Esophagus (tissue), 2 donors: ENCODE results near the gene TMA7B. TPM values are rescaled to one million over a fixed set of nuclear protein-coding genes. Genes with fewer than 3 reads are reported as not detected.

Experiments used
- H3K27ac ChIP-seq, 2 donors: one replicate each; pipeline ENCODE4 v1.5.1; 2013; ENCODE audit warnings: low read depth in 2 of 2, mild to moderate bottlenecking in 2 of 2, inconsistent platforms in 1 of 2, low read length in 1 of 2, moderate library complexity in 1 of 2
- H3K27me3 ChIP-seq, 2 donors: one replicate each; pipeline ENCODE4 v1.6.1; 2013; ENCODE audit warnings: low read length in 2 of 2, control low read depth in 1 of 2, mild to moderate bottlenecking in 1 of 2; ENCODE audit not compliant: insufficient read depth in 2 of 2, control insufficient read depth in 1 of 2
- H3K36me3 ChIP-seq, 2 donors: one replicate each; pipeline ENCODE4 v1.6.1; 2013; ENCODE audit warnings: low read length in 1 of 2; ENCODE audit not compliant: control insufficient read depth in 2 of 2, insufficient read depth in 2 of 2
- H3K4me1 ChIP-seq, 2 donors: one replicate each; pipeline ENCODE4 v1.6.1; 2013; ENCODE audit warnings: low read length in 1 of 2; ENCODE audit not compliant: control insufficient read depth in 2 of 2, insufficient read depth in 2 of 2
- H3K4me3 ChIP-seq, 2 donors: one replicate each; pipeline ENCODE4 v1.5.1; 2013; ENCODE audit warnings: low read length in 2 of 2, mild to moderate bottlenecking in 2 of 2, low read depth in 1 of 2, moderate library complexity in 1 of 2
- H3K9me3 ChIP-seq, 2 donors: one replicate each; pipeline ENCODE4 v1.6.1; 2013; ENCODE audit warnings: mild to moderate bottlenecking in 2 of 2, low read depth in 1 of 2, low read length in 1 of 2, moderate library complexity in 1 of 2; ENCODE audit not compliant: control insufficient read depth in 2 of 2, insufficient read depth in 1 of 2
- WGBS, 2 donors: extraction: QIAGEN DNeasy Blood & Tissue Kit; methylation state at CpG; one replicate each; pipeline ENCODE4 v1.1.7; 2013; 5-methylcytosine and 5-hydroxymethylcytosine counted together
- polyA plus RNA-seq, 2 donors: library from polyadenylated mRNA; stranded (reverse); fragments of 200-250 nt; gene quantifications; one replicate each; pipeline ENCODE4 v1.2.3, GENCODE V29; 2013
- donor health status: healthy with polysubstance abuse.
- donor health status: Bipolar disorder and iron deficiency.

The TMA7B gene
- polyA plus RNA-seq, 2 donors: 0.14 TPM; not detected in 1

DNA sequence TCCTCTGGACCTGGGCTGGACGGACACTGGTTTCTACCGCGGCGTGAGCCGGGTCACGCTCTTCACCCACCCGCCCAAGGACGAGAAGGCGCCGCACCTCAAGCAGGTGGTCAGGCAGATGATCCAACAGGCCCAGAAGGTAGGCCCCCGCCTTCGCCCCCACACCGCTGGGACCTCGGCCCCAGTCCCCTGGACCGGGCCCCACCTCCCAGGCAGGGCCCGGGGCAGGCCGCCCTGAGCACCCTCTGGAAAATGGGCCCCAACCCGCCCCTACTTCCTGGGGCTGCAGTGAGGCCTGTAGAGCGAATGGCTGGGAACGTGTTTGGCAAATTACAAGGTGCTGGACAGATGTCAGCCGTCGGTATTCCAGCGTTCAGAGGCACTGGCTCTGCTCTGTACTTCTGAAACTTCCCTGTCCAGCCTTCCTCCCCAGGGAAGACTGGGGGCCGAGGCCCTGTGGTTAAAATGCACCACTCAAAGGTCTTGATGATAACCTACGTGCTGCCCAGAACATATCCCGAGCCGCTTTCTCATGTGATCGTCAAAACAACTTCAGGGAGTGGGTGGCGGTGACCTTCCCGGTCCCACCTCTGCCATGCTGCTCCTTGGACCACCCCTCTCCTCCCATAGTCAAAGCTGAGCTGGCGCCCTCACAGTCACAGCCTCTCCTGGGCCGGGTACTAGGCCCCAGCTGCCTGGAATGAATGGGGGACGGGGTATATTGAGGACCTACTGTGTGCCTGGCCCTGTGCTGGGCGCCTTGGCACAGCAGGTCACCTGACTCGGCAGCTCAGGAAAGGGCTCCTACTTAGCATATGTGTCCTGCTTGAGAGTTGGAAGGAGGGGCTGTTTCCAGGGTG, 35.4 kb downstream of the TMA7B start:
- Histone ChIP-seq H3K36me3 (no peaks in the 10 kb centered on the region), H3K4me3 (peak overlapping the region; percentile 63 to 77), H3K27ac (peak overlapping the region; percentile 77 to 86), H3K27me3 (peaks cover 0 to 2% of the 10 kb centered on the region in 2 donors), H3K9me3 (no peaks in the 10 kb centered on the region), H3K4me1 (peaks cover 9% of the 10 kb centered on the region in 2 donors)
- WGBS, 2 donors: 36 to 45% methylated on average over 35 of the region's 35 CpGs

DNA sequence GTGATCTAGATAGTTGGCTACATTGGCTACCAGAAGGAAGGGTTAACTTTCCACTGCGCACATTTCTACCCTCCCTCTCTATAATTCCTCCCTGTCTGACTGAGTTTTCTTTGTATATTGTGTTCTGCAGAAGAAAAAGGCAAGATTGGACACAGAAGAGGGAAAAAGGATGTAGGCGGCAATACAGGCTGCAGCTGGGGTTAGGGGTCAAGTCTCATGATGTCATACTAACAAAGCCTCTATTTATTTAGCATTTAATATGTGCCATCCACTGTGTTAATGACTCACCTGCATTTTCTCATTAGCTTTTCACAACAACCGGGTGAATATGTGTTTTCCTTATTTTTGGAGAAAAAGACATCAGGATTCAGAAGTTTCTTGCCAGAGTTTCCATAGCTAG, 36.5 kb downstream of the TMA7B start:
- H3K27me3 ChIP-seq: peaks cover 0 to 2% of the 10 kb centered on the region in 2 donors
- peak overlapping the region; percentile 32 to 47 for H3K27ac ChIP-seq
- no peaks in the 10 kb centered on the region for H3K9me3 ChIP-seq
- H3K36me3 ChIP-seq: no peaks in the 10 kb centered on the region
- H3K4me3 ChIP-seq: peak overlapping the region; percentile 9 to 77
- peaks cover 9% of the 10 kb centered on the region in 2 donors for H3K4me1 ChIP-seq
- 48 to 55% methylated on average over 3 of the region's 3 CpGs for WGBS, 2 donors

DNA sequence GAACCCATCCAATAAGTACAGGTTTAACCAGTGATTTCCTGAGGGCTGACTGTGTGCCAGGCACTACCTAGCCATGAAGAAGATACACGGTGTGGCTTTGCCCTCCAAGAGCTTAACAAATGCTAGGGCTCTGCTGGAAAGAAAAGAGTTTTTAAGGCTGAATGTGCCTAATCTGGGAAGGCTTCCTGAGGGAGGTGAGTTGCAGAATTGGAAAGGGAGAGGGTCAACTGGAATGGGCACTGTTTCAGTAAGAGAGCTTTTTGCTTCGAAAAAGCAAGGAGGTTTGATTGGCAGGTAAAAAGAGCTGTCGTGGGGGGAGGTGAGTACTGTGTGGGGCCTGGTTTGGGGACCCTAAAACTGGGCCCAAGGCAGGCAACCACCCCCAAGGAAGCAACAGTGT, 37.2 kb downstream of the TMA7B start:
- H3K27me3 ChIP-seq: peaks cover 0 to 2% of the 10 kb centered on the region in 2 donors
- 51 to 67% methylated on average over 3 of the region's 3 CpGs for WGBS, 2 donors
- H3K9me3 ChIP-seq: no peaks in the 10 kb centered on the region
- H3K4me3 ChIP-seq: no peak overlapping the region
- peak overlapping the region; percentile 18 to 59 for H3K27ac ChIP-seq
- peaks cover 9% of the 10 kb centered on the region in 2 donors for H3K4me1 ChIP-seq
- H3K36me3 ChIP-seq: no peaks in the 10 kb centered on the region

DNA sequence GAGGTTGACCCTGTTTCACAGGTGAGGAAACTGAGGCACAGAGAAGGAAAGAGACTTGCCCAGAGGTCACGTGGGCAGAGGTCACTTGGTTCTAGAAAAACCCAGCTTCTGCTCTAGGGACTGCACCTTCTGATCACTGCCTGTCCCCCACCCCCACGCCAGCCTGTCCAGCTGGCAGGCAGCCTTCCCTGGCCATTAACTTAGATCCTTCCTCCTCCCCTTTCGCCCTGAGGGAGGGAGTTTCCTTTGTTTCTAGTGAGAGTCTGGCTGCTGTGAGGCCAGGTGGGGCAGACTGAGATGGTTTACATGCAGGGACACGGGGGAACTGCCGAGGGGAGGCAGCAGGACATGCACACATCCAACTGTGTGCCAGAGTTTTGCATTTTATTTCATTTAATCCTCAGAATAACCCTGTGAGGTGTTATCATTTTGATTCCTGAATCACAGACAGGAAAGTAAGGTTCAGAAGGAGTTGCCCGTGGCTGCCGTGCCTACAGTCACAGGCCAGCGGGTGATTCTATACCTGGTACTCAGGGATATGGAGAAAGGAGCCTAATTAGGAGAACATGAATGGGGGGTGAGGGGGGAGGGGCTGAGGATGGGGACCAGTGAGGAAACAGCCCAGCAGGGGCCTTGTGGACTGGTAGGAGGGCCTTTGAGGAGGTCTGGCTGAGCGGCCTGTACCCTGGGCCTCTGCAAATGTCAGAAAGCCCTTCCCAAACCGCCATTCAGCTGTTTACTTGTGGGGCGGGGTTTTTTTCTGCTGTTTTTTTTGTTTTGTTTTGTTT, 37.9 kb downstream of the TMA7B start:
- WGBS, 2 donors: 43 to 46% methylated on average over 11 of the region's 11 CpGs
- no peak overlapping the region for H3K4me3 ChIP-seq
- peaks cover 9 to 12% of the 10 kb centered on the region in 2 donors for H3K4me1 ChIP-seq
- H3K27ac ChIP-seq: peak overlapping the region; percentile 23 to 59
- peaks cover 0 to 2% of the 10 kb centered on the region in 2 donors for H3K27me3 ChIP-seq
- H3K36me3 ChIP-seq: no peaks in the 10 kb centered on the region
- H3K9me3 ChIP-seq: no peaks in the 10 kb centered on the region

DNA sequence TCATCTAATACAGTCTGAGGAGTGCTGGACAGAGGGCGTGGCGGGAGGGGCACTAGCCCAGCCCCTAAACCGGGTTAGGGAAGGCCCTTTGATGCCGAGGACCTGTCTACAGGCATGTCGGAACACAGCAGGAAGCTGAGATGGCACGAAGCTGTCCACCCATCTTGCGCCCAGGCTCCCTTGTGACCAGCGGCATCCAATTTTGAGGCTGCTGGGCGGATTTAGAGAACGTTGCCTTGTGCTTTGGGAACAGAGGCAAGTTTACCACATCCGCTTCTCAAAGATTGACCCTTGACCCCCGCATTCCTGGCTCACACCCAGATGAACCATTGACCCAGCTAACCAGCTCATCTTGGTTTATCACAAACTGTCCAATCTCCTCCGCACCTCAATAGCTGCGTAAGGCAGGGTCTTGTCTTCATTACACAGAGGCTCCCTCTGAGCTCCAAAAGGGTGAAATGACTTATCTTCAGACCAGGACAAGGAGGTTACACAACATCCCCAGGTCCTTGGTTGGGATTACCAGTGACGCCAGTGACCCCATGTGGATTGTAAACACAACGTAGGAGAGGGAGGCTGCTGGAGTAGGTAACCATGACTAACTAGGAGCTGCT, 39.1 kb downstream of the TMA7B start:
- H3K27me3 ChIP-seq: peaks cover 0 to 2% of the 10 kb centered on the region in 2 donors
- H3K9me3 ChIP-seq: no peaks in the 10 kb centered on the region
- peaks cover 8 to 16% of the 10 kb centered on the region in 2 donors for H3K4me1 ChIP-seq
- WGBS, 2 donors: 51 to 62% methylated on average over 16 of the region's 16 CpGs
- H3K27ac ChIP-seq: peak overlapping the region; percentile 29 to 45
- H3K36me3 ChIP-seq: no peaks in the 10 kb centered on the region
- H3K4me3 ChIP-seq: no peak overlapping the region

DNA sequence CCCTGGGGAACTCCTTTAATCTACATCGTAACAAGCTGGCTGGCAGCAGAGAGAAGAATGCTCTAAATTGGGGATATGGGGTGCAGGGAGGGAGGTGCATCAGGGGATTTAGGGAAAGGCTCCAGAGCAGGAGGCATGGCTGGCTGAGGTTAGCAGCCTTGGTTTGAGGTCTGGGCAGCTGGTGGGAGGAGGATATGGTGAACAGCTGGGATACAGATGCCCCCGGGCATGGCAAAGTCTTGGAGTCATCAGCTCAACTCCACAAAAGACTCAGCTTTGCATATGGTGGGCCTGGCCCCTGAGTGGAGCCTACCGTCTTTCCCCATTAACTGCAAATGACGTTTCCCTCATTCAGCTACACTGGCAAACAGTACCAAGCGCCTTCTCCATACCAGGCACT, 40.0 kb downstream of the TMA7B start:
- no peaks in the 10 kb centered on the region for H3K36me3 ChIP-seq
- no peaks in the 10 kb centered on the region for H3K9me3 ChIP-seq
- WGBS, 2 donors: 70 to 76% methylated on average over 5 of the region's 5 CpGs
- no peaks in the 10 kb centered on the region for H3K27me3 ChIP-seq
- H3K4me1 ChIP-seq: peaks cover 4 to 19% of the 10 kb centered on the region in 2 donors
- peak overlapping the region in 1 of 2 donors; percentile 45 for H3K27ac ChIP-seq
- H3K4me3 ChIP-seq: no peak overlapping the region

DNA sequence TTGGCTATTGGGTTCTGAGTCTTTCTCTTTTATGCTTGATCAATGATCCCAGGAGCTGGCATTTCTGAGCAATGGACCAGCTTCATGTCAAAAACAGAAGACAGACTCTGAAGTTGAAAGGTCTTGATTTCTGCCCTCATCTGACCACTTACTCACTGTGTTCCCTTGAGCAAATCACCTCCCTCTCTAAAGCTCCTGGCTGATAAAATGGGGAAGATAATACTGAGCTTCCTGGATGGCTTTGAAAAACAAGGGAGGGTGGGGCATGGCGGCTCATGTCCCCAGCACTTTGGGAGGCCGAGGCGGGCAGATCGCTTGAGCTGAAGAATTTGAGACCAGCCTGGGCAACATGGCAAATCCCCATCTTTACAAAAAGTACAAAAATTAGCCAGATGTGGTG, 40.9 kb downstream of the TMA7B start:
- Histone ChIP-seq H3K27ac (peak overlapping the region; percentile 49 to 64), H3K27me3 (no peaks in the 10 kb centered on the region), H3K4me1 (peaks cover 4 to 17% of the 10 kb centered on the region in 2 donors)

DNA sequence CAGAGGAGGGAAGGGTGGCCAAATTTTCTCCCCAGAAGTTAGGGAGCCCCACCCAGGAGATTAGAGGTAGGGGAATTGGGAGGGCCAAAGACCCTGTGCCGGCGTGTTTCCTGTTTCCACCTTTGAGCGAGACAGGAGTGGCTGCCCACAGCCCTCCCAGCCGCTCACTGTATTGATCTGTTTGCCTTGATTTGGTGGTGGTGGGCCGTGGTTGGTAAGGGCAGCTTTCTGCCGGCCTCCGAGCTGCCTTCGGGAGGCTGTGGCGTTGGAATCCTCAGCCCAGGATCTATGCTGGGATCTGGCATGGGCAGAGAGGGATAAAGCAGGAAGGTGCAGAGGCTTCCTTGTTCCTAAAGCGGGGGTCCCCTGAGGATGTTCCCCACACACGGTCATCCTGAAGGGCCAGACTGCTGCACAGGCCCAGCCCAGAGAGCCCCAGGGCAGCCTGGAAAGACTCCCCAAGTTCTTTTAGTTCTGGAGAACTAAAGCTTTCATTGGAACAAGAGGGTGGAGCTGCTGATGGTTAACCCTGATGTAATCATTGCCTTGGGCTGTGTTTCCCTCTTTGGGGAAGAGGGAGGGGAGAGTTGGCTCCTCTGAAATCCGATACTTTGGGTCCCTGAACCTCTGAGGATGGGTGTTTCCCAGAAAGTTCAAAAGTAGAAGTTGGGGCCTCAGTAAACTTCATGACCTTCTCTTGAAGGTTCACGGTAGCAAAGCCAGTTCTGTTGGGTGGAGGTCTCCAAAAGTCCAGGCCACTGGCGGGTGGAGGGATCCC, 41.8 kb downstream of the TMA7B start:
- no peaks in the 10 kb centered on the region for H3K9me3 ChIP-seq
- 42 to 57% methylated on average over 14 of the region's 14 CpGs for WGBS, 2 donors
- no peak overlapping the region for H3K4me3 ChIP-seq
- H3K4me1 ChIP-seq: peaks cover 4 to 20% of the 10 kb centered on the region in 2 donors
- H3K27ac ChIP-seq: peak overlapping the region; percentile 49 to 76
- no peaks in the 10 kb centered on the region for H3K36me3 ChIP-seq
- no peaks in the 10 kb centered on the region for H3K27me3 ChIP-seq

More for the DNA sequence above, 40.9 kb downstream of the TMA7B start:
- Histone ChIP-seq H3K4me3 (no peak overlapping the region), H3K9me3 (no peaks in the 10 kb centered on the region), H3K36me3 (no peaks in the 10 kb centered on the region)
- WGBS, 2 donors: 49 to 65% methylated on average over 4 of the region's 4 CpGs
